Dermis microvascular lymphatic vessel endothelial cell (primary cell): Measurements from ENCODE around the gene HYCC1. TPM values are rescaled to one million over a fixed set of nuclear protein-coding genes. Genes with fewer than 3 reads are reported as not detected.
"Not testable (repeated sequence)": the region's sequence is repeated elsewhere in the genome, so short reads cannot be mapped to it uniquely, and the experiment has no call there.

Experiments used
- DNase-seq, 2 donors: peaks; one replicate each; pipeline versions ENCODE4 v3.0.0 to v3.0.0-alpha.2; 2010; ENCODE audit warnings: low read depth in 2 of 2
- total RNA-seq: library from RNA; depleted of rRNA; stranded (reverse); fragments of >200 nt; gene quantifications from 2 replicates; pipeline ENCODE4 v1.2.1, GENCODE V29; 2014

HYCC1 gene
- total RNA-seq, 1 donor from 2014 or later: 35.9 TPM

DNA sequence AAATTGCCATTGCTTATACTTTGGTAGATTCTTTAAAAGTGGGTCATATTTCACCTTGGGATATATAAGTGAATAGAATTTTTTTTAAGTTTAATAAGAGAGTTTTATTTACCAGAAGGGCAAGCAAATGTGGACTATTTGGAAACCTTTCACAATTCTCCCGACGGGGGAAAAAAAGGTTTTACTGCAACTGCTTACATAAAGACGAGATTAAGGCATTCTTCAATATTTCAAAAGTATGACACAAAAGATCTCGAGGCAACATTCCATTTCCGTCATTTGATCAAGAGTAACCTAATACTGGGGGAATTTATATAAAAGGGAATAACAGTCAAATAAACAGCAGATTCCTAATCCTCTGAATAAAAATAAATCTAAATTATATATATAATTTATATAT lies 28.5 kb downstream of the HYCC1 start:
- DNase-seq: no peak

DNA sequence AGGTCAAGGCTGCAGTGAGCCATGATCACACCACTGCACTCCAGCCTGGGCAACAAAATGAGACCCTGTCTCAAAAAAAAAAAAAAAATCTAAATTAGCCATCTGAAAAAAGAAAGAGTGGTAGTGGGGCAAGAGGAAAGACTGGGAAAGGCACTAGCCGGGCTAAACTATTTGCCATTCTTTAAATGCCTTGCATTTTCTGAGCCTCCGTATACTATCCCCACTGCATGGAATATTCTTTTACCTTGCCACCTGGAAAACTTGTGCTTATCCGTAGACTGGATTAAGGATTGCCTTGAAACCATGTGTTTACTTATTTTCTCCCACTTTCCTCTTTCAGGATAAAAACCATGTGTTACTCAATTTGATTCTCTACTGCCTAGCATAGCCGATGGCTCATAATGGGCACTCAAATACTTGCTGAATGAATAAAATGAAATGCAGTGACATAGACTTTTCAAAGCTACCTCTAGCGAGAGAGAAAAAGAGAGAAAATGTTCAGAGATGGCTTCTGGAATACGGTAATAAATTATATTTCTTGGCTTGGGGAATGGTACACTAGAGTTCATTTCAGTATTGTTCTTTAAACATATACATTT lies 30.6 kb downstream of the HYCC1 start:
- DNase-seq: no peak

DNA sequence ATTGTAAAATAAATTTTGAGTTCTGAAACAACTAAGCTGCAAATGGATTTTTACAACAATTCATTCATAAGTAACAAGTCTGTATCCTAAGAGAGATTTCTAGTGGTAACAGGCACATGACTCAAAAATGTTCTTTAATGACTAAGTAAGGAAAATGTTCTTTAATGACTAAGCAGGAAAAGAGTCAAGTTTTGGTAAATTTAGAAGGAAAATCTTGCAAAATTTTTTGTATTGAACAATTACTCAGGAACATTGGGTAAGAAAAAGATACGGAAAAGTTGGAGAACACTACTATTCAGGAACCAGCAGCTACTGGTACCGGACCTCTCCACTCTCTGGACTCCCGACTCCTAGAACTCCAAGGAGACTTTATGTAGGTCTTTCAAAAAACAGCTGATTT lies 33.5 kb downstream of the HYCC1 start:
- peak in 1 of 2 donors; percentile 42 for DNase-seq

GRCh38 chr7:22979861-22980260 lies 34.1 kb downstream of the HYCC1 start:
- no peak for DNase-seq

DNA sequence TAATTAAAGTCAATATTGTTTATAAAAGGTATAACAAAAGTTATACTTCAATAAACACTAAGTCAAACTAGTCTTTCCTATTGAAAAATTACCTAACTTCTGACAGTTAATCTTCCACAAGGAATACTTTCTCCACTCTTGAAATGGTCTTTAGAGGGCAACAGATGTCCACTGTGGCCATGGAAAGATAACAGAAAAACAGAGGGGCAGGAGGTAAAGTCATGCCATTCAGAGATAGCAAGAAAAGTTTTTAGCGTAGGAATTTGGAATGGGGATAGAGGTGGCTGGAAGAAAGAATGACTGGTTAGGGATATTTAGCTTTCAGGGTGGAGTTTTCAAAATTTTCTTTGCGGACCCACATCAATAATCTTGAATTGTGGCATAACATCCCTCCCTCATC lies 34.7 kb downstream of the HYCC1 start:
- no peak for DNase-seq

GRCh38 chr7:22974636-22975035 lies 39.3 kb downstream of the HYCC1 start:
- not testable (repeated sequence) for DNase-seq

- peak in 1 of 2 donors; percentile 46 for DNase-seq
Measured at GRCh38 chr7:22972207-22972606, 41.7 kb downstream of the HYCC1 start.

GRCh38 chr7:22969010-22969431 lies 44.9 kb downstream of the HYCC1 start:
- no peak for DNase-seq

Other genes starting within 250 kb of the HYCC1 start
- gene TOMM7, start 191.3 kb downstream of the HYCC1 start, total RNA-seq: 94.4 and 103 TPM in 2 replicates
- gene KLHL7, start 91.7 kb upstream of the HYCC1 start, total RNA-seq: 17.7 and 19.7 TPM in 2 replicates
- 20.0 and 24.0 TPM in 2 replicates for gene NUP42, start 167.9 kb upstream of the HYCC1 start, total RNA-seq
- gene GPNMB, start 232.6 kb upstream of the HYCC1 start, total RNA-seq: 0.13 TPM in 1 of 2 replicates, not detected in the other